HCT116 (cell line): Measurements from ENCODE around the gene URM1.
A peak's percentile ranks its signal among the peaks of the same experiment; 100 is the strongest.

ENCODE experiments used
- POLR2AphosphoS5 ChIP-seq: IDR thresholded peaks from 2 replicates; pipeline ENCODE4 v1.6.1; 2011; ENCODE audit warnings: mild to moderate bottlenecking, low read depth, low read length, moderate library complexity
- RAD21 ChIP-seq: IDR thresholded peaks from 2 replicates; pipeline ENCODE4 v1.6.1; 2012; ENCODE audit warnings: low read depth, mild to moderate bottlenecking
- TF ChIP-seq, protein P1 (sequence below): IDR thresholded peaks from 2 replicates; pipeline ENCODE4 v1.6.1; 2012
- TF ChIP-seq, protein P2 (sequence below), 3 experiments: fragments of 200-600 bp in 1 of 3; sonication (generic) in 1 of 3; IDR thresholded peaks in 2 of 3; conservative IDR thresholded peaks in 1 of 3; 2 replicates each; pipeline ENCODE4 v1.5.1; 2012 to 2017; ENCODE audit warnings: low read depth in 2 of 3, low read length in 2 of 3, antibody characterized with exemption in 1 of 3, borderline replicate concordance in 1 of 3, control low read depth in 1 of 3, mild to moderate bottlenecking in 1 of 3, mixed read lengths in 1 of 3, mixed run types in 1 of 3, moderate library complexity in 1 of 3; ENCODE audit not compliant: insufficient read depth in 1 of 3

DNA sequence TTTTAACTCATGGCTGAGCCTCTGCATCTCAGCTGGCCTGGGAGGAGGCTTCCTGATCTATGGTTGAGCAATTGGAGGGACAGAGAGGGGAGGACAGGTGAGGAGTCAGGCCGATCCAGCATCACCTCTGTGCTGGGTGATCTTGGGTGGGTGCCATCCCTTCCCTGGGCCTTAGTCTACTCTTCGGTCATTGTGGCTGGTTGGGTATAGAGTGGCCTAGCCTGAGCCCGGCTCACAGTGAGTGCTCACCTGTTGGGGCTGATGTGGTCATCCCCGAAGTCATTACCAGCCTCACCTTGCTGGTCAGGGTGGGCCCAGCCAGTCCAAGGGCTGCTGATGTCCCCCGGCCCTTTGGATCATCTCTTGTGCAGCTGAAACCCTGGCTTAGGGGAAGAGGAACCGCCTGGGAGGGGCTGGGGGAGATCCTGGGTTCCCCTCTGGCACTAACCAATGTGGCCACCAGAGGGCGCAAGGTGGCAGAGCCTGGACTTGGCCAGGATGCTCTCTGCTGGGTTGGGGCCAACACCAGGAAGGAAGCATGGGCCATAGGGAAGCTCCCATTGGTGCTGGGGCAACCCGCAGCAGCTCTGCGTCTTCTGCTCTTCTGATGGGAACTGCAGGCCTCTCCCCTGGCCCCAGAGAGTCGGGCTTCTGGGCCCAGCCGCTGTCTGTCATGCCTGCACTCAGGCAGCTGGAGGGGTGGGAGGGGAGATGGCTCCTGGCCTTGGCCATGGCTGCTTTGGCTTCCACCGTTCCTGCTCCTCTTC lies 67.4 kb downstream of the URM1 start:
- TF ChIP-seq, protein P1, sequence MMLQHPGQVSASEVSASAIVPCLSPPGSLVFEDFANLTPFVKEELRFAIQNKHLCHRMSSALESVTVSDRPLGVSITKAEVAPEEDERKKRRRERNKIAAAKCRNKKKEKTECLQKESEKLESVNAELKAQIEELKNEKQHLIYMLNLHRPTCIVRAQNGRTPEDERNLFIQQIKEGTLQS, result no peak
- TF ChIP-seq, protein P2, sequence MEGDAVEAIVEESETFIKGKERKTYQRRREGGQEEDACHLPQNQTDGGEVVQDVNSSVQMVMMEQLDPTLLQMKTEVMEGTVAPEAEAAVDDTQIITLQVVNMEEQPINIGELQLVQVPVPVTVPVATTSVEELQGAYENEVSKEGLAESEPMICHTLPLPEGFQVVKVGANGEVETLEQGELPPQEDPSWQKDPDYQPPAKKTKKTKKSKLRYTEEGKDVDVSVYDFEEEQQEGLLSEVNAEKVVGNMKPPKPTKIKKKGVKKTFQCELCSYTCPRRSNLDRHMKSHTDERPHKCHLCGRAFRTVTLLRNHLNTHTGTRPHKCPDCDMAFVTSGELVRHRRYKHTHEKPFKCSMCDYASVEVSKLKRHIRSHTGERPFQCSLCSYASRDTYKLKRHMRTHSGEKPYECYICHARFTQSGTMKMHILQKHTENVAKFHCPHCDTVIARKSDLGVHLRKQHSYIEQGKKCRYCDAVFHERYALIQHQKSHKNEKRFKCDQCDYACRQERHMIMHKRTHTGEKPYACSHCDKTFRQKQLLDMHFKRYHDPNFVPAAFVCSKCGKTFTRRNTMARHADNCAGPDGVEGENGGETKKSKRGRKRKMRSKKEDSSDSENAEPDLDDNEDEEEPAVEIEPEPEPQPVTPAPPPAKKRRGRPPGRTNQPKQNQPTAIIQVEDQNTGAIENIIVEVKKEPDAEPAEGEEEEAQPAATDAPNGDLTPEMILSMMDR (IDR thresholded peaks at IDR 0.05 in 2 of 3, conservative IDR thresholded peaks at IDR 0.05 in 1 of 3; ENCODE audit: borderline replicate concordance in 1 of 3, insufficient read depth in 1 of 3, low read depth in 2 of 3, low read length in 2 of 3), result peak; percentile 67 to 96 (median 92)
- TF ChIP-seq POLR2AphosphoS5 (peak; percentile 56), RAD21 (peak; percentile 80)
